A549 (cell line): ENCODE measurements around the gene UNC13C. TPM values are rescaled to one million over a fixed set of nuclear protein-coding genes. Genes with fewer than 3 reads are reported as not detected.
A peak's percentile ranks its signal among the peaks of the same experiment; 100 is the strongest.

Source experiments
- ATAC-seq, 2 experiments: fragments of 200-7000 bp in 1 of 2; fragments of >200 bp in 1 of 2; cut with Nextera tagmentation in 1 of 2; cut with Tn5 transposase in 1 of 2; 3 replicates each; pipeline versions ENCODE4 v1.8.0 to v1.9.1; 2018 to 2020; ENCODE audit warnings: mild to moderate bottlenecking in 1 of 2, moderate library complexity in 1 of 2
- CTCF ChIA-PET: fragments of 300-600 bp; sonication (Branson Sonifier 250); formaldehyde crosslinking; extraction: SDS; loops from one replicate; lab custom pipeline; 2021; ENCODE audit warnings: antibody characterized with exemption, inconsistent platforms; lab: Yijun Ruan, JAX
- POLR2A ChIA-PET: fragments of 350-600 bp; formaldehyde crosslinking; extraction: SDS; loops from one replicate; lab custom pipeline; 2021; ENCODE audit warnings: antibody characterized with exemption, inconsistent platforms; lab: Yijun Ruan, JAX
- DNase-seq, 2 experiments: peaks; one replicate each; pipeline versions ENCODE4 v3.0.0 to v3.0.0-alpha.2; 2011 to 2016; ENCODE audit warnings: low read depth in 1 of 2, low spot score in 1 of 2
- FAIRE-seq: peaks from 2 replicates; lab custom pipeline; 2011; peaks lifted over from hg19 to GRCh38; lab: Jason Lieb, UNC
- H3K27ac ChIP-seq, 2 experiments: fragments of >200 bp; sonication (Bioruptor Twin); formaldehyde crosslinking; 3 replicates each; pipeline ENCODE4 v1.5.1; 2016 to 2017
- H3K4me1 ChIP-seq: fragments of >200 bp; sonication (Bioruptor Twin); formaldehyde crosslinking; 3 replicates; pipeline ENCODE4 v1.6.1; 2016
- H3K4me2 ChIP-seq: fragments of >200 bp; sonication (Bioruptor Twin); formaldehyde crosslinking; 3 replicates; pipeline ENCODE4 v1.6.1; 2016
- H3K4me3 ChIP-seq: fragments of >200 bp; sonication (Bioruptor Twin); formaldehyde crosslinking; 3 replicates; pipeline ENCODE4 v1.5.1; 2016
- H3K9me3 ChIP-seq: fragments of >200 bp; sonication (Bioruptor Twin); formaldehyde crosslinking; 3 replicates; pipeline ENCODE4 v1.6.1; 2016
- BHLHE40 ChIP-seq: IDR thresholded peaks from 2 replicates; pipeline ENCODE4 v1.6.1; 2012; ENCODE audit warnings: low read depth, low read length, inconsistent platforms
- CBX8 ChIP-seq: fragments of 200-600 bp; sonication (generic); IDR thresholded peaks from 2 replicates; pipeline ENCODE4 v1.6.1; 2016
- CEBPB ChIP-seq, 2 experiments: fragments of >200 bp in 1 of 2; sonication (Bioruptor Twin) in 1 of 2; formaldehyde crosslinking in 1 of 2; IDR thresholded peaks; 2 replicates each; pipeline ENCODE4 v1.6.1; 2012 to 2016
- CTCF ChIP-seq: fragments of >200 bp; sonication (Bioruptor Twin); formaldehyde crosslinking; IDR thresholded peaks from 3 replicates; pipeline ENCODE4 v1.5.1; 2016
- EHMT2 ChIP-seq: fragments of 200-600 bp; sonication (generic); IDR thresholded peaks from 2 replicates; pipeline ENCODE4 v1.6.1; 2016; ENCODE audit warnings: antibody characterized with exemption, low read depth, mild to moderate bottlenecking, moderate library complexity
- EP300 ChIP-seq, 2 experiments: fragments of >200 bp; sonication (Bioruptor Twin); formaldehyde crosslinking; IDR thresholded peaks; 2 replicates in 1 of 2; 3 replicates in 1 of 2; pipeline ENCODE4 v1.6.1; 2016 to 2017
- FOSB ChIP-seq: fragments of 250-450 bp; sonication (Bioruptor Pico); IDR thresholded peaks from 2 replicates; pipeline ENCODE4 v1.5.0; 2020; ENCODE audit warnings: mild to moderate bottlenecking, moderate library complexity
- HES2 ChIP-seq: fragments of >200 bp; sonication (Bioruptor Twin); formaldehyde crosslinking; IDR thresholded peaks from 2 replicates; pipeline ENCODE4 v1.6.1; 2016
- HOXB5 ChIP-seq: fragments of 250-450 bp; sonication (Bioruptor Pico); IDR thresholded peaks from 2 replicates; pipeline ENCODE4 v1.5.0; 2020; ENCODE audit warnings: mild to moderate bottlenecking, moderate library complexity
- JUN ChIP-seq, 2 experiments: fragments of >200 bp; sonication (Bioruptor Twin); formaldehyde crosslinking; IDR thresholded peaks; 2 replicates in 1 of 2; 3 replicates in 1 of 2; pipeline ENCODE4 v1.6.1; 2016 to 2017
- MAFK ChIP-seq: fragments of 450-650 bp; IDR thresholded peaks from 2 replicates; pipeline ENCODE4 v1.6.1; 2014; ENCODE audit not compliant: partially characterized antibody
- MAZ ChIP-seq: fragments of 150-350 bp; IDR thresholded peaks from 2 replicates; pipeline ENCODE4 v1.6.1; 2014; ENCODE audit warnings: antibody characterized with exemption, low read depth, low read length, borderline replicate concordance
- NFE2L2 ChIP-seq: fragments of 150-350 bp; conservative IDR thresholded peaks from 2 replicates; pipeline ENCODE4 v1.6.1; 2014; ENCODE audit warnings: low read length
- PBX3 ChIP-seq: IDR thresholded peaks from 2 replicates; pipeline ENCODE4 v1.6.1; 2012
- PHF8 ChIP-seq: fragments of 200-600 bp; sonication (generic); IDR thresholded peaks from 2 replicates; pipeline ENCODE4 v1.6.1; 2016; ENCODE audit warnings: low read depth, mild to moderate bottlenecking, antibody characterized with exemption, moderate library complexity, borderline replicate concordance
- POLR2A ChIP-seq: IDR thresholded peaks from 2 replicates; pipeline ENCODE4 v1.6.1; 2012; ENCODE audit warnings: mild to moderate bottlenecking, low read length
- POLR2AphosphoS2 ChIP-seq: conservative IDR thresholded peaks from 2 replicates; pipeline ENCODE4 v1.6.1; 2012; ENCODE audit warnings: low read length, improper control_type of control experiment, inconsistent platforms
- RAD21 ChIP-seq, 2 experiments: fragments of >200 bp in 1 of 2; sonication (Bioruptor Twin) in 1 of 2; formaldehyde crosslinking in 1 of 2; IDR thresholded peaks in 1 of 2; conservative IDR thresholded peaks in 1 of 2; 2 replicates in 1 of 2; 3 replicates in 1 of 2; pipeline ENCODE4 v1.6.1; 2012 to 2018; ENCODE audit warnings: inconsistent platforms in 1 of 2
- RNF2 ChIP-seq: fragments of 200-600 bp; sonication (generic); IDR thresholded peaks from 2 replicates; pipeline ENCODE4 v1.6.1; 2016; ENCODE audit warnings: low read depth, mild to moderate bottlenecking, antibody characterized with exemption, moderate library complexity, borderline replicate concordance
- SMC3 ChIP-seq: fragments of >200 bp; sonication (Bioruptor Twin); formaldehyde crosslinking; IDR thresholded peaks from 3 replicates; pipeline ENCODE4 v1.6.1; 2018; ENCODE audit warnings: inconsistent platforms
- USF2 ChIP-seq: fragments of 450-650 bp; IDR thresholded peaks from 2 replicates; pipeline ENCODE4 v1.6.1; 2014; ENCODE audit warnings: antibody characterized with exemption
- ZNF302 ChIP-seq: fragments of 250-450 bp; sonication (Bioruptor Pico); IDR thresholded peaks from 2 replicates; pipeline ENCODE4 v1.9.0; 2021; ENCODE audit warnings: inconsistent platforms, mild to moderate bottlenecking, moderate library complexity
- ZSCAN20 ChIP-seq: fragments of 250-450 bp; sonication (Bioruptor Pico); IDR thresholded peaks from 2 replicates; pipeline ENCODE4 v1.8.0; 2022; ENCODE audit warnings: mild to moderate bottlenecking, moderate library complexity
- WGBS: methylation state at CpG from one replicate; pipeline ENCODE4 v1.1.6; 2017; ENCODE audit errors: missing lambda C conversion rate; 5-methylcytosine and 5-hydroxymethylcytosine counted together
- polyA plus RNA-seq, 4 experiments: library from polyadenylated mRNA; depleted of rRNA in 3 of 4; stranded (reverse); fragments of >200 nt; fragmentation: RNase III in 1 of 4; extraction: RNeasy Plus Mini Kit Qiagen cat#74134 plus additional on column Dnase treatment in 1 of 4; gene quantifications; 2 replicates in 3 of 4; 3 replicates in 1 of 4; pipeline ENCODE4 v1.2.3, GENCODE V29; 2011 to 2017

UNC13C gene
- polyA plus RNA-seq, 2 of the 4 experiments (the other 2 are of a cell fraction): 0.01 to 0.04 TPM

GRCh38 chr15:54082836-54083492, 104.7 kb downstream of the UNC13C start:
- no peak overlapping the region for H3K4me2 ChIP-seq
- FAIRE-seq: no peak
- no peaks in the 10 kb centered on the region for H3K9me3 ChIP-seq
- ChIA-PET CTCF (interaction anchor here (0.9 to 1.6 kb wide), 3 partner anchors 10 to 452 kb away, joined by 3 to 4 read pairs (median 3); no protein-coding TSS in a partner anchor), POLR2A (no interaction called here)
- no peak overlapping the region for H3K4me3 ChIP-seq
- no peaks in the 10 kb centered on the region for H3K4me1 ChIP-seq
- ATAC-seq: peak in 1 of 2 experiments; percentile 58; a peak in 3 of 6 replicates
- H3K27ac ChIP-seq: no peak overlapping the region
- DNase-seq: peak in 1 of 2 experiments; percentile 3
- TF ChIP-seq CTCF: peak; percentile 42
- no peak for TF ChIP-seq POLR2A
- peak; percentile 37 to 39; a peak in 2 of 5 replicates for TF ChIP-seq RAD21 (conservative IDR thresholded peaks at IDR 0.05 in 1 of 2, IDR thresholded peaks at IDR 0.05 in 1 of 2)
- TF ChIP-seq MAZ: no peak
- 0 out of 3 replicates have a peak, but pooled peaks have one; percentile 29 for TF ChIP-seq SMC3
- no peak for TF ChIP-seq ZNF302 (CRISPR knock-in tag)
- WGBS: 10% methylated on average over 4 of the region's 7 CpGs

- FAIRE-seq: no peak
- 57% methylated on average over 1 of the region's 4 CpGs for WGBS
- Histone ChIP-seq H3K4me1 (no peaks in the 10 kb centered on the region), H3K4me3 (no peak overlapping the region), H3K9me3 (no peaks in the 10 kb centered on the region), H3K4me2 (no peak overlapping the region), H3K27ac (no peak overlapping the region)
- POLR2A ChIA-PET: no interaction called here
- no peak for ATAC-seq
- CTCF ChIA-PET: interaction anchor here (0.9 to 1.6 kb wide), 2 partner anchors 10 to 452 kb away, joined by 3 to 4 read pairs; no protein-coding TSS in a partner anchor
- no peak for TF ChIP-seq RNF2
- no peak for TF ChIP-seq USF2
- TF ChIP-seq JUN (IDR thresholded peaks at IDR 0.05): no peak
- no peak for TF ChIP-seq NFE2L2
- no peak for TF ChIP-seq MAFK
- no peak for TF ChIP-seq BHLHE40
- no peak for TF ChIP-seq POLR2AphosphoS2
- TF ChIP-seq FOSB: no peak
- no peak for TF ChIP-seq HOXB5 (CRISPR knock-in tag)
- TF ChIP-seq EP300 (IDR thresholded peaks at IDR 0.05): no peak
- TF ChIP-seq CBX8: no peak
- no peak for TF ChIP-seq ZSCAN20 (CRISPR knock-in tag)
- TF ChIP-seq RAD21 (conservative IDR thresholded peaks at IDR 0.05 in 1 of 2, IDR thresholded peaks at IDR 0.05 in 1 of 2): no peak
- no peak for TF ChIP-seq PBX3
- no peak for TF ChIP-seq PHF8
- TF ChIP-seq CTCF: no peak
- TF ChIP-seq EHMT2: no peak
- TF ChIP-seq CEBPB (IDR thresholded peaks at IDR 0.05): no peak
- no peak for TF ChIP-seq MAZ
- no peak for TF ChIP-seq HES2
- TF ChIP-seq, all 56 proteins: peak for 0
- no peak for DNase-seq
Measured at GRCh38 chr15:54083501-54083900, 105.3 kb downstream of the UNC13C start.
